Measurements from ENCODE around the gene MYL4. TPM values are rescaled to one million over a fixed set of nuclear protein-coding genes. Genes with fewer than 3 reads are reported as not detected.

Gene MYL4
- total RNA-seq, 1 experiment from 2014 or later: 0.66 TPM

DNA sequence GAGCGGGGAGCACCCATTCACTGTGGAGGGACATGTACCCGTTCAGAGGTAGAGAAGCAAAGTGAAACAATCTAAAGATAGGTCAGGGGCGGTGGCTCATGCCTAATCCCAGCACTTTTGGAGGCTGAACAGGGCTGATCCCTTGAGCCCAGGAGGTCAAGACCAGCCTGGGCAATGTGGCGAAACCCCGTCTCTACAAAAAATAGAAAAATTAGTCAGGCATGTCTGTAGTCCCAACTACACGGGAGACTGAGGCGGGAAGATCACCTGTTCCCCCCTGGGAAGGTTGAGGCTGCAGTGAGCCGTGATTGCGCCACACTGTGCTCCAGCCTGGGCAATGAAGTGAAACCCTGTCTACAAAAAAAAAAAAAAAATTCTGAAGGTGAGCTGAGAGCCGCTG, 21.7 kb downstream of the MYL4 start:
- H2BK5ac ChIP-seq (ENCODE audit: insufficient read length, low read length): no peak overlapping the region
- no peak overlapping the region for H2BK15ac ChIP-seq (ENCODE audit: low read depth, low read length)
- H2BK20ac ChIP-seq (ENCODE audit: low read depth, low read length, poor library complexity, severe bottlenecking): no peak overlapping the region
- no peak overlapping the region for H3K9ac ChIP-seq (ENCODE audit: extremely low read depth, insufficient read length, low read length)
- no peak overlapping the region for H2BK12ac ChIP-seq (ENCODE audit: insufficient read length, low read depth, low read length)
- H3K23me2 ChIP-seq (ENCODE audit: insufficient read length, low read depth, low read length, poor library complexity, severe bottlenecking): no peaks in the 10 kb centered on the region
- H3K36me3 Mint-ChIP-seq (ENCODE audit: insufficient read depth in 1 of 3, low read depth in 3 of 3): no peaks in the 10 kb centered on the region
- no peak overlapping the region for H4K91ac ChIP-seq (ENCODE audit: insufficient read length, low read depth, low read length)
- no peak overlapping the region for H4K5ac ChIP-seq (ENCODE audit: insufficient read length, low read depth, low read length)
- no peak overlapping the region for H3K27ac ChIP-seq (ENCODE audit: insufficient read length, low read depth, low read length)
- WGBS (ENCODE audit: extremely low coverage, insufficient read length, low lambda C conversion rate): no CpG with 5 or more reads among the region's 10 CpGs
- H3T11ph ChIP-seq (ENCODE audit: low read length): no peak overlapping the region
- DNase-seq: no peak
- H4K8ac ChIP-seq (replicated peaks; ENCODE audit: insufficient read length, low read depth, low read length): no peak overlapping the region
- H4K20me1 ChIP-seq (ENCODE audit: control insufficient read depth, insufficient read depth, insufficient read length): no peaks in the 10 kb centered on the region
- no peaks in the 10 kb centered on the region; the same call in 1 of the 2 replicates for H3K4me1 ChIP-seq (ENCODE audit: insufficient read depth, low read length)
- TF ChIP-seq, protein P1, sequence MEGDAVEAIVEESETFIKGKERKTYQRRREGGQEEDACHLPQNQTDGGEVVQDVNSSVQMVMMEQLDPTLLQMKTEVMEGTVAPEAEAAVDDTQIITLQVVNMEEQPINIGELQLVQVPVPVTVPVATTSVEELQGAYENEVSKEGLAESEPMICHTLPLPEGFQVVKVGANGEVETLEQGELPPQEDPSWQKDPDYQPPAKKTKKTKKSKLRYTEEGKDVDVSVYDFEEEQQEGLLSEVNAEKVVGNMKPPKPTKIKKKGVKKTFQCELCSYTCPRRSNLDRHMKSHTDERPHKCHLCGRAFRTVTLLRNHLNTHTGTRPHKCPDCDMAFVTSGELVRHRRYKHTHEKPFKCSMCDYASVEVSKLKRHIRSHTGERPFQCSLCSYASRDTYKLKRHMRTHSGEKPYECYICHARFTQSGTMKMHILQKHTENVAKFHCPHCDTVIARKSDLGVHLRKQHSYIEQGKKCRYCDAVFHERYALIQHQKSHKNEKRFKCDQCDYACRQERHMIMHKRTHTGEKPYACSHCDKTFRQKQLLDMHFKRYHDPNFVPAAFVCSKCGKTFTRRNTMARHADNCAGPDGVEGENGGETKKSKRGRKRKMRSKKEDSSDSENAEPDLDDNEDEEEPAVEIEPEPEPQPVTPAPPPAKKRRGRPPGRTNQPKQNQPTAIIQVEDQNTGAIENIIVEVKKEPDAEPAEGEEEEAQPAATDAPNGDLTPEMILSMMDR (conservative IDR thresholded peaks at IDR 0.05): no peak
- H3K4me3 Mint-ChIP-seq: no peak overlapping the region
- H3K18ac ChIP-seq (ENCODE audit: insufficient read length, low read depth, low read length): no peak overlapping the region
- no peaks in the 10 kb centered on the region; a peak in 1 of 5 replicates for H3K9me3 Mint-ChIP-seq
- H3K4me2 ChIP-seq (ENCODE audit: insufficient read depth, insufficient read length, low read length): no peak overlapping the region
- H3K27me3 ChIP-seq (ENCODE audit: insufficient read depth, low read length): no peaks in the 10 kb centered on the region
- peaks cover 27% of the 10 kb centered on the region for H3K27me3 Mint-ChIP-seq (ENCODE audit: low read depth)
- H3K9me3 ChIP-seq (ENCODE audit: control insufficient read depth, low read depth, low read length): no peaks in the 10 kb centered on the region
- peaks cover 13 to 16% of the 10 kb centered on the region in 2 experiments for H3K4me1 Mint-ChIP-seq
- H3K4ac ChIP-seq (ENCODE audit: low read depth, low read length): no peak overlapping the region
- H2AFZ ChIP-seq (ENCODE audit: low read length): no peak overlapping the region
- no peak overlapping the region for H3K56ac ChIP-seq (ENCODE audit: insufficient read length, low read depth, low read length)
- no peak overlapping the region for H3K27ac Mint-ChIP-seq
- H2BK120ac ChIP-seq (ENCODE audit: low read depth, low read length, poor library complexity, severe bottlenecking): no peak overlapping the region
- no peaks in the 10 kb centered on the region for H3K79me2 ChIP-seq (ENCODE audit: insufficient read depth, low read length)
- no peaks in the 10 kb centered on the region for H3K79me1 ChIP-seq (ENCODE audit: insufficient read depth, low read depth, low read length, poor library complexity, severe bottlenecking)
- no peak overlapping the region for H3K23ac ChIP-seq (ENCODE audit: insufficient read length, low read depth, low read length)
- no peak overlapping the region for H3K14ac ChIP-seq (ENCODE audit: insufficient read depth, low read length)
- no peak overlapping the region for H2AK5ac ChIP-seq (ENCODE audit: insufficient read length, low read length)
